Heart right ventricle (tissue), 16 donors: ENCODE measurements around the gene WWOX. TPM values are rescaled to one million over a fixed set of nuclear protein-coding genes. Genes with fewer than 3 reads are reported as not detected.

ENCODE experiments used
- ATAC-seq, 8 donors: fragments of 200-7000 bp; cut with Tn5 transposase; one replicate each; pipeline ENCODE4 v1.9.1; 2020; ENCODE audit warnings: mild to moderate bottlenecking in 8 of 8, moderate library complexity in 8 of 8, moderate number of reproducible peaks in 1 of 8
- DNase-seq, 2 donors: peaks; one replicate each; pipeline ENCODE4 v3.0.0-alpha.2; 2020
- H3K27ac ChIP-seq, 10 donors: fragments of 200-600 bp; sonication (generic) in 2 of 10; one replicate each; pipeline versions ENCODE4 v1.5.0 to v1.8.0; 2020 to 2022; ENCODE audit warnings: mild to moderate bottlenecking in 3 of 10
- H3K27me3 ChIP-seq, 7 donors: fragments of 200-600 bp; one replicate each; pipeline ENCODE4 v1.8.0; 2021 to 2022; ENCODE audit warnings: mild to moderate bottlenecking in 2 of 7
- H3K36me3 ChIP-seq, 9 donors: fragments of 200-600 bp; sonication (generic) in 1 of 9; one replicate each; pipeline versions ENCODE4 v1.5.0 to v1.8.0; 2020 to 2022; ENCODE audit warnings: mild to moderate bottlenecking in 2 of 9
- H3K4me1 ChIP-seq, 9 donors: fragments of 200-600 bp; sonication (generic) in 1 of 9; one replicate each; pipeline versions ENCODE4 v1.5.0 to v1.8.0; 2020 to 2022; ENCODE audit warnings: mild to moderate bottlenecking in 4 of 9
- H3K4me3 ChIP-seq, 10 donors: fragments of 200-600 bp; sonication (generic) in 2 of 10; one replicate each; pipeline versions ENCODE4 v1.5.0 to v1.8.0; 2020 to 2022; ENCODE audit warnings: mild to moderate bottlenecking in 7 of 10, moderate library complexity in 2 of 10
- H3K9me3 ChIP-seq, 11 donors: fragments of 200-600 bp in 10 of 11; sonication (generic) in 2 of 11; one replicate each; pipeline versions ENCODE4 v1.5.0 to v1.8.0; 2013 to 2022; ENCODE audit warnings: mild to moderate bottlenecking in 2 of 11, control low read depth in 1 of 11, moderate library complexity in 1 of 11
- WGBS, 2 donors: extraction: QIAGEN DNeasy Blood & Tissue Kit; methylation state at CpG; one replicate each; pipeline ENCODE4 v1.1.7; 2013; ENCODE audit warnings: inconsistent platforms in 1 of 2; 5-methylcytosine and 5-hydroxymethylcytosine counted together
- intact Hi-C, 10 donors: fragments of 100-400 bp; cut with DNase I; formaldehyde crosslinking; loops; one replicate each; pipeline versions ENCODE4 v1.11.1 to v1.14.2; 2022
- polyA plus RNA-seq, 2 donors: library from polyadenylated mRNA; stranded (reverse); fragments of 200-250 nt; gene quantifications; one replicate each; pipeline ENCODE4 v1.2.3, GENCODE V29; 2013
- total RNA-seq, 10 donors: library from RNA; stranded (reverse); fragmentation: NEBNext Ultra II Directional in 3 of 10; extraction: Animal tissue kit (Norgen Biotek cat#: 25700) in 3 of 10; gene quantifications; one replicate each; pipeline versions ENCODE4 v1.2.1 to v1.2.4, GENCODE V29; 2021 to 2023
- TF ChIP-seq, protein P1 (sequence below), 9 donors: fragments of 200-600 bp; sonication (generic) in 2 of 9; IDR thresholded peaks; one replicate each; pipeline versions ENCODE4 v1.5.0 to v1.8.0; 2021 to 2022; ENCODE audit warnings: antibody characterized with exemption in 9 of 9, mild to moderate bottlenecking in 5 of 9, moderate library complexity in 1 of 9
- donor health status: Arrhythmogenic right ventricular cardiomyopathy.
- donor health status: ischemic (EF 13 %, LVEDD 7.1; RV severe dilation, severe dysfunction).
- donor health status: healthy with polysubstance abuse.
- donor health status: DM: no; HTN: yes; CAD: no.
- donor health status: DM: no; HTN: no; CAD: no.
- donor health status: ischemic (EF 25% LVEDD 6.9; RV normal size, moderate dysfunction).
- donor health status: ischemic (EF 25% LVEDD 5.7; RV mildly dilated, moderate dysfunction).
- donor health status: healthy.
- donor health status: DM: yes; HTN: yes; CAD: no.
- donor health status: Ischemic cardiomyopathy.
- donor health status: ischemic (EF 35%, LVEDD 5.7; RV mildly dilated, moderate dysfunction).
- donor health status: nonischemic (EF 11% LVEDD 7.7; RV severe dilation, severe dysfunction).
- donor health status: DM: yes; HTN: yes; CAD: no.
- donor health status: PGD.
- donor health status: ischemic (EF 29% LVEDD 5.4; RV normal size, mild dysfunction).
- donor health status: nonischemic (EF 23%, LVEDD 6.1; RV moderate dilation, normal function).

The WWOX gene
- total and polyA plus RNA-seq, 12 donors, result 4.9 to 15.0 (median 9.9) TPM

DNA sequence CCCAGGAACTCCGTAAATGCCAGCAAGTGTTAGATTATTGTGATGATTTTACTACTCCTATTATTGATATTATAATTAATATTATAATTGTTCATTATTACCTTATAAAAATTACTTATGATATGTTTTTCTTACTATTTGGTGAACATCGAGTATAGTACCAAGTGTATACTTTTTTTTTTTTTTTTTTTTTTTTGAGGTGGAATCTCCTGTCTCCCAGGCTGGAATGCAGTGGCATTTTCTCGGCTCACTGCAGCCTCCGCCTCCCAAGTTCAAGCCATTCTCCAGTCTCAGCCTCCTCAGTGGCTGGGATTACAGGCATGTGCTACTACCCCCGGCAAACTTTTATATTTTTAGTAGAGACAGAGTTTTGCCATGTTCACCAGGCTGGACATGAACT is 347.0 kb downstream of the WWOX start:
- no peaks in the 10 kb centered on the region for H3K9me3 ChIP-seq
- H3K36me3 ChIP-seq, result no peaks in the 10 kb centered on the region
- 95 to 97% methylated on average over 5 of the region's 5 CpGs for WGBS, 2 donors
- DNase-seq (no peak), ATAC-seq (no peak)
- H3K27me3 ChIP-seq, result no peaks in the 10 kb centered on the region
- intact Hi-C loops, result loop anchor here in 1 of 10 donors (10.0 kb wide), 1 partner anchor 212 kb away; no protein-coding TSS in a partner anchor
- peaks cover 0 to 11% (median 0%) of the 10 kb centered on the region in 9 donors for H3K4me1 ChIP-seq
- H3K4me3 ChIP-seq, result no peak overlapping the region
- TF ChIP-seq, protein P1, sequence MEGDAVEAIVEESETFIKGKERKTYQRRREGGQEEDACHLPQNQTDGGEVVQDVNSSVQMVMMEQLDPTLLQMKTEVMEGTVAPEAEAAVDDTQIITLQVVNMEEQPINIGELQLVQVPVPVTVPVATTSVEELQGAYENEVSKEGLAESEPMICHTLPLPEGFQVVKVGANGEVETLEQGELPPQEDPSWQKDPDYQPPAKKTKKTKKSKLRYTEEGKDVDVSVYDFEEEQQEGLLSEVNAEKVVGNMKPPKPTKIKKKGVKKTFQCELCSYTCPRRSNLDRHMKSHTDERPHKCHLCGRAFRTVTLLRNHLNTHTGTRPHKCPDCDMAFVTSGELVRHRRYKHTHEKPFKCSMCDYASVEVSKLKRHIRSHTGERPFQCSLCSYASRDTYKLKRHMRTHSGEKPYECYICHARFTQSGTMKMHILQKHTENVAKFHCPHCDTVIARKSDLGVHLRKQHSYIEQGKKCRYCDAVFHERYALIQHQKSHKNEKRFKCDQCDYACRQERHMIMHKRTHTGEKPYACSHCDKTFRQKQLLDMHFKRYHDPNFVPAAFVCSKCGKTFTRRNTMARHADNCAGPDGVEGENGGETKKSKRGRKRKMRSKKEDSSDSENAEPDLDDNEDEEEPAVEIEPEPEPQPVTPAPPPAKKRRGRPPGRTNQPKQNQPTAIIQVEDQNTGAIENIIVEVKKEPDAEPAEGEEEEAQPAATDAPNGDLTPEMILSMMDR (IDR thresholded peaks at IDR 0.05), result no peak
- no peak overlapping the region for H3K27ac ChIP-seq

DNA sequence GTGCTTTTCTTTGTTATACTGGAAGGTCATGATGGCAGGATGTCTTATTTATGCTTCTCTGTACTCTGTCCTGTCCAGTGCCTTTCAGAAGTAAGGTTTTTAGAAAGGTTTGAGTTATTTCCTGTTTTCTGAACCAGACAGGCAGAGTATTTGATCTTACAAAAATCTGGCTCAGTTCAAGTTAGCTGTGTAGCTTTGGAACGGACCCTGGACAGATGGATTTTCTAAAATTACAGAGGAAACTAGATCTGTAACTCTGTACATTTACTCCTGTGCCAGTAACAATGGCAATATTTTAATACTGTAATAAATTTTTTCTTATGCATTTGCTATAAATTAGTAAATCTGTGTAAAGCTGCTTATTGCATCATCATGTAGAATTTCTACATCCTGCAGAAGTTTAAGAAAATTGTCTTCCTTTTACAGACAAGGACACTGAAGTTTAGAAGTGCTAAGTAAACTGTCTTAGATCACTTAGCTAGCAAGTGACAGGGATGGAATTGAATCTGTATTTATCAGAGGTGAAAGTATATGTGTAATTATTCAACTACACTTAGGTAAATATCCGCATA is 347.6 kb downstream of the WWOX start:
- ATAC-seq (no peak), DNase-seq (no peak)
- no peak overlapping the region for H3K27ac ChIP-seq
- no peaks in the 10 kb centered on the region for H3K9me3 ChIP-seq
- H3K4me3 ChIP-seq, result no peak overlapping the region
- H3K36me3 ChIP-seq, result no peaks in the 10 kb centered on the region
- peaks cover 0 to 11% (median 0%) of the 10 kb centered on the region in 9 donors for H3K4me1 ChIP-seq
- intact Hi-C loops, result loop anchor here in 1 of 10 donors (10.0 kb wide), 1 partner anchor 212 kb away; no protein-coding TSS in a partner anchor
- TF ChIP-seq, protein P1 (IDR thresholded peaks at IDR 0.05), result no peak
- no peaks in the 10 kb centered on the region for H3K27me3 ChIP-seq
- 77% methylated on average over 2 of the region's 2 CpGs for WGBS, 2 donors

DNA sequence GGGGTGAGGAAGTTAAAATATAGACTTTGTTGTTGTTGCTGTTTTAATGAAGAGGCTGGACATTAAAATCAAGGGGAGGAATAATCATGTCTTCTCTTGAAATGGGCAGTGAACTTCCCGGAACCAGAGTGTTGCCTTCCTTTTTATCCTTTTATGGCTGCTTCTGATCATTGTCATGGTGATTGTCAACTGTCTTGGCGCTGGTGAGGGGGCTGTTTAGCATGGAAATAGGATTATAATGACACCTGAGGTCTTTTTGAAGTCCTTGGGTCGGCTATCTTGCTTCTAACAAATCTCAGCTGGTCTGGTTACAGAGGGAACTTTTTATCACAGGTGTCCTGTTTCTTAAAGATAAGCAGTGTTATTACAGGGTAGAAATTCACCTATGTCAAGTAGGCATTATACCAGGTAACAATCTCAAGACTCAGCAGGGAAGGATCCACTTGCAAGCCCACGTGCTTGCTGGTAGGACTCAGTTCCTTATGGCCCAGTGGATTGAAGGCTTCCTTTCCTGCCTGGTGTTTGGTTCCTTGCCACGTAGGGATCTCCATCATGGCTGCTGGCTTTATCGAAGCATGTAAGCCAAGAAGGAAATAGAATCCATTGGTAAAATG is 349.3 kb downstream of the WWOX start:
- H3K36me3 ChIP-seq, result no peaks in the 10 kb centered on the region
- TF ChIP-seq, protein P1 (IDR thresholded peaks at IDR 0.05), result no peak
- no peak for DNase-seq
- no peak for ATAC-seq
- WGBS, 2 donors, result 90 to 91% methylated on average over 6 of the region's 6 CpGs
- H3K27me3 ChIP-seq, result no peaks in the 10 kb centered on the region
- no peaks in the 10 kb centered on the region for H3K9me3 ChIP-seq
- intact Hi-C loops, result loop anchor here in 1 of 10 donors (10.0 kb wide), 1 partner anchor 214 kb away; no protein-coding TSS in a partner anchor
- H3K4me3 ChIP-seq, result no peak overlapping the region
- H3K27ac ChIP-seq, result no peak overlapping the region
- peaks cover 0 to 5% (median 0%) of the 10 kb centered on the region in 9 donors for H3K4me1 ChIP-seq

DNA sequence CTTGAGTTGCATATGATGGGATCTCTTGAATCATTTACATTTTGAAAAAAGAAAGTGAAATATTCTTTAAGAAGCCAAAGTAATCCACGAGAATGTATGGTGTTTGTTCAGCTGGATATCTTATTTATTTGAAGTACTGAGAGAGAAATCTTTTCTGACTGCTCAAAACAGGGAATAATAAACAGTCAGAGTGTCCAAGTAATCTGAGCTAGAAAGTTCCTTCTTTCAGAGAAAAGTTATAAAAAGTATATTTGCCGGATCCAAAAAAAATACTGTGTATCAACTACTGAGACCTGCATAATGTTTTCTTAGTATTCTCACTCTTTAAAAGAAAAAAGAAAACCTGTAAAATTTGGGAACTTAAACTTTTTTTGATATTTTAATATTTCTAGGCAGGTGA is 350.8 kb downstream of the WWOX start:
- Histone ChIP-seq H3K27ac (no peak overlapping the region), H3K4me3 (no peak overlapping the region), H3K9me3 (no peaks in the 10 kb centered on the region), H3K4me1 (no peaks in the 10 kb centered on the region), H3K36me3 (no peaks in the 10 kb centered on the region), H3K27me3 (no peaks in the 10 kb centered on the region)
- intact Hi-C loops, result loop anchor here in 1 of 10 donors (10.0 kb wide), 1 partner anchor 205 kb away; no protein-coding TSS in a partner anchor
- DNase-seq, result no peak
- TF ChIP-seq, protein P1 (IDR thresholded peaks at IDR 0.05), result no peak
- no peak for ATAC-seq
- 61 to 64% methylated on average over 2 of the region's 2 CpGs for WGBS, 2 donors
